GM12872 (cell line): Measurements from ENCODE around the gene CILP.

ENCODE experiments used
- CTCF ChIP-seq: IDR thresholded peaks from 3 replicates; pipeline ENCODE4 v1.5.1; 2011; ENCODE audit warnings: low read depth, mild to moderate bottlenecking, low read length, moderate library complexity; ENCODE audit not compliant: insufficient read depth

CILP gene

GRCh38 chr15:65208647-65209046, 2.6 kb downstream of the CILP start:
- TF ChIP-seq CTCF = no peak

GRCh38 chr15:65207280-65207840, 3.9 kb downstream of the CILP start:
- no peak for TF ChIP-seq CTCF

- no peak for TF ChIP-seq CTCF
Measured at GRCh38 chr15:65206750-65207149, 4.5 kb downstream of the CILP start.

GRCh38 chr15:65204931-65205660, 6.2 kb downstream of the CILP start:
- no peak for TF ChIP-seq CTCF

- no peak for TF ChIP-seq CTCF
Measured at GRCh38 chr15:65204236-65204930, 6.9 kb downstream of the CILP start.

GRCh38 chr15:65201918-65202317, 9.4 kb downstream of the CILP start:
- no peak for TF ChIP-seq CTCF

GRCh38 chr15:65198571-65198970, 12.7 kb downstream of the CILP start:
- no peak for TF ChIP-seq CTCF
